ENCODE measurements around the gene HLA-DRA.
A peak's percentile ranks its signal among the peaks of the same experiment; 100 is the strongest.

- peak; percentile 87 to 91 for TF ChIP-seq CTCF (conservative IDR thresholded peaks at IDR 0.05; ENCODE audit: low read depth in 2 of 2)
- no peak for TF ChIP-seq JUNB (IDR thresholded peaks at IDR 0.05; ENCODE audit: unreplicated experiment)
- no peak for TF ChIP-seq ETS1 (IDR thresholded peaks at IDR 0.05)
- no peak for TF ChIP-seq EZH2 (IDR thresholded peaks at IDR 0.05; ENCODE audit: low read depth, unreplicated experiment)
- TF ChIP-seq EZH2phosphoT487 (IDR thresholded peaks at IDR 0.05; ENCODE audit: unreplicated experiment) = no peak
- TF ChIP-seq ZNF331 (CRISPR knock-in tag; IDR thresholded peaks at IDR 0.05; ENCODE audit: low read depth) = no peak
- no peak for TF ChIP-seq ZNF114 (CRISPR knock-in tag; IDR thresholded peaks at IDR 0.05)
Observed at GRCh38 chr6:32413427-32414047, 26.1 kb upstream of the HLA-DRA start.

Data from GM23338 (cell line).